22Rv1 (cell line): ENCODE measurements around the gene SEMA7A.

ENCODE experiments used
- ZFX ChIP-seq: fragments of 450-650 bp; IDR thresholded peaks from 2 replicates; pipeline ENCODE4 v1.6.1; 2017; ENCODE audit warnings: antibody characterized with exemption, borderline replicate concordance
- TF ChIP-seq, protein P1 (sequence below): fragments of 450-650 bp; IDR thresholded peaks from 2 replicates; pipeline ENCODE4 v1.5.1; 2017; ENCODE audit warnings: mild to moderate bottlenecking

DNA sequence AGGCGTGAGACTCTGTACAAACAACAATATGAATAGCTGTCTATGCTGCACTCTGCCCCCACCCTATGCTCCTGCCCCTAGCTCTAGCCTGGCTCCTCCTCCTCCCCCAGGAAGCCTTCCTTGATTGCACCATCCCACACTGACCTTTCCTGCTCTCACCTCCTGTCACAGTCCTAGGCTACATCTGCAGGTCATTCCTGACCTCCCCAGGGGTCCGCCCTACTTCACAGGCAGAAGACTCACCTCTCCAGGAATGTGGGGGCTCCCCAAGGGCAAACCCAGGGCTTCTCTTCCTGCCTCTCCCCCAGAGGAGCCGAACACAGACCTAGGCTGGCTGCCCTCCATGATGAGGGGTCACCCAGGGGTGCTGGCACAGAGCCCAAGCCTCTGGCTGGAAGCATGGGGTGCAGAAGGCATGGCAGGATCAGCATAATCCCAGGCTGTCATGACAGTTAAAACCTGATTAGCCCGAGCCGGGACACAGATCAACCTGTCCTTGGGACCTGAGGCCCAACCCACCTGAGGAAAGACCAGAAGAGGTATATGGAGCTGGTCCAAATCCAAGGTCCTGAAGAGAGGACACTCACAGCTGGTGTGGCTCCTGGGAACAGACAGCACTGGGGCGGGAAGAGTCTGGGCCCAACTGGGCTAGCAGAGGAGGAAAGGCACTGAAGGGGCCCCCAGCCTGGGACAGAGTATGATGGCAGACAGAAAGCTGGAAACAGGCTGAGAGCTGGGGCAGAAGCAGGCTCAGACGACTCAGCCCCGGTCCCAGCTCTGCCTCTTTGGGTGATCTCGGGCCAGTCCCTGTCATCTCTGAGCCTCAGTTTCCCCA is 5.9 kb downstream of the SEMA7A start:
- TF ChIP-seq, protein P1, sequence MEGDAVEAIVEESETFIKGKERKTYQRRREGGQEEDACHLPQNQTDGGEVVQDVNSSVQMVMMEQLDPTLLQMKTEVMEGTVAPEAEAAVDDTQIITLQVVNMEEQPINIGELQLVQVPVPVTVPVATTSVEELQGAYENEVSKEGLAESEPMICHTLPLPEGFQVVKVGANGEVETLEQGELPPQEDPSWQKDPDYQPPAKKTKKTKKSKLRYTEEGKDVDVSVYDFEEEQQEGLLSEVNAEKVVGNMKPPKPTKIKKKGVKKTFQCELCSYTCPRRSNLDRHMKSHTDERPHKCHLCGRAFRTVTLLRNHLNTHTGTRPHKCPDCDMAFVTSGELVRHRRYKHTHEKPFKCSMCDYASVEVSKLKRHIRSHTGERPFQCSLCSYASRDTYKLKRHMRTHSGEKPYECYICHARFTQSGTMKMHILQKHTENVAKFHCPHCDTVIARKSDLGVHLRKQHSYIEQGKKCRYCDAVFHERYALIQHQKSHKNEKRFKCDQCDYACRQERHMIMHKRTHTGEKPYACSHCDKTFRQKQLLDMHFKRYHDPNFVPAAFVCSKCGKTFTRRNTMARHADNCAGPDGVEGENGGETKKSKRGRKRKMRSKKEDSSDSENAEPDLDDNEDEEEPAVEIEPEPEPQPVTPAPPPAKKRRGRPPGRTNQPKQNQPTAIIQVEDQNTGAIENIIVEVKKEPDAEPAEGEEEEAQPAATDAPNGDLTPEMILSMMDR = no peak
- no peak for TF ChIP-seq ZFX
